ENCODE results near the gene ITGA3. TPM values are rescaled to one million over a fixed set of nuclear protein-coding genes. Genes with fewer than 3 reads are reported as not detected.

Gene ITGA3
- total and polyA plus RNA-seq, 7 donors, result 15.6 to 85.1 (median 38.4) TPM

GRCh38 chr17:50093246-50093645 lies 37.3 kb downstream of the ITGA3 start:
- Histone ChIP-seq H3K4me3 (no peak overlapping the region), H3K36me3 (peaks cover 0 to 36% (median 20%) of the 10 kb centered on the region in 4 donors), H3K4me1 (peaks cover 0 to 27% (median 18%) of the 10 kb centered on the region in 4 donors), H3K9me3 (no peaks in the 10 kb centered on the region), H3K27ac (no peak overlapping the region), H3K27me3 (no peaks in the 10 kb centered on the region)
- 84 to 94% methylated on average over 3 of the region's 3 CpGs for WGBS, 2 donors
- DNase-seq, result no peak
- intact Hi-C loops (cut with DNase I), result no loop called here
- TF ChIP-seq POLR2A (IDR thresholded peaks at IDR 0.05), result no peak
- no peak for TF ChIP-seq POLR2AphosphoS5 (IDR thresholded peaks at IDR 0.05)
- no peak for TF ChIP-seq EP300 (IDR thresholded peaks at IDR 0.05)
- TF ChIP-seq CTCF (IDR thresholded peaks at IDR 0.05), result no peak

DNA sequence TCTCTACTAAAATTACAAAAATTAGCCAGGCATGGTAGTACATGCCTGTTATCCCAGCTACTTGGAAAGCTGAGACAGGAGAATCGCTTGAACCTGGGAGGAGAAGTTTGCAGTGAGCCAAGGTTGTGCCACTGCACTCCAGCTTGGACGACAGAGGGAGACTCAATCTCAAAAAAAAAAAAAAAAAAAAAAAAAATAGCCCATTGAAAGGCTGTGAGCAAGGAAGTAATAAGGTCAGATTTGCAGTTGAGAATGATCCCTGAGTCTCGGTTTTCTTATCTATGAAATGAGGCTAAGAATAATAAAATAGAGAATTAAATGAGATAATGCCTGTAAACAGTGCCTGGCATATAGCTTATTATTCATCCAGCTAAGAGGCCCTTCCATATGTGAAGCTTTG lies 37.9 kb downstream of the ITGA3 start:
- DNase-seq, result no peak
- TF ChIP-seq POLR2AphosphoS5 (IDR thresholded peaks at IDR 0.05) (no peak), CTCF (IDR thresholded peaks at IDR 0.05) (no peak), POLR2A (IDR thresholded peaks at IDR 0.05) (no peak), EP300 (IDR thresholded peaks at IDR 0.05) (no peak)
- Histone ChIP-seq H3K4me3 (no peak overlapping the region), H3K27ac (peak overlapping the region; percentile 91 to 96 (median 92)), H3K4me1 (peaks cover 0 to 28% (median 19%) of the 10 kb centered on the region in 4 donors), H3K36me3 (peaks cover 4 to 36% (median 20%) of the 10 kb centered on the region in 4 donors), H3K27me3 (no peaks in the 10 kb centered on the region), H3K9me3 (no peaks in the 10 kb centered on the region)
- intact Hi-C loops (cut with DNase I), result loop anchor here (2.0 kb wide), 1 partner anchor 203 kb away; no protein-coding TSS in a partner anchor
- WGBS, 2 donors, result 27 to 59% methylated on average over 3 of the region's 3 CpGs

DNA sequence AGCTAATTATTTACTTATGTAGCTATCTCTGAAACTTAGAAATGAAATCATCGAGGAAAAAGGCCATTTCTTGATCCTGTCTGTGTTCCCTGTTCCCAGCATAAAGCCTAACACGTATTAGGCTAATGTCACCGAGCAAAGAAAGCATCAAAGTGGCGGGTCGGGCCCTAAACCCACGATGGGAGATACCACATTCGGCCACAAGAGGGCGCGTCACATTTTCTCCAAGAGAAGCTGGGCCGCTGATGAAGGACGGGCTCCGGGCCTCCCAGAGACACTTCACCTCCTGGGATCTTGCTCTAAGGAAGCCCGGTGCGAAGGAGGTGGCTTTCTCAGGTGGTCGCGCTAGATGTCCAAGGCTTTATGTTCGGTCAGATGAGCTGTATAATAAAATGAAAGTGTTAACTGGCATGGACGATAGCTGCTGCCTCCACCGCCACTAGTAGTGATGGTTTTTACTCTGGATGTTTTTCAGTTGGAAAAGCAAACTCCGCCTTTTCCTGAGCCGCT lies 38.4 kb downstream of the ITGA3 start:
- Histone ChIP-seq H3K4me1 (peaks cover 0 to 32% (median 21%) of the 10 kb centered on the region in 4 donors), H3K9me3 (no peaks in the 10 kb centered on the region), H3K27me3 (no peaks in the 10 kb centered on the region), H3K36me3 (peaks cover 9 to 36% (median 21%) of the 10 kb centered on the region in 4 donors), H3K4me3 (peak overlapping the region; percentile 91 to 97 (median 94)), H3K27ac (peak overlapping the region; percentile 91 to 96 (median 92))
- 0 to 1% methylated on average over 21 of the region's 21 CpGs for WGBS, 2 donors
- peak; percentile 95 for DNase-seq
- intact Hi-C loops (cut with DNase I), result loop anchor here (2.0 kb wide), 1 partner anchor 203 kb away; no protein-coding TSS in a partner anchor
- peak in 2 of 4 donors; percentile 18 to 23 for TF ChIP-seq POLR2AphosphoS5 (IDR thresholded peaks at IDR 0.05)
- TF ChIP-seq CTCF (IDR thresholded peaks at IDR 0.05), result peak; percentile 81 to 97 (median 90)
- no peak for TF ChIP-seq POLR2A (IDR thresholded peaks at IDR 0.05)
- TF ChIP-seq EP300 (IDR thresholded peaks at IDR 0.05), result no peak

DNA sequence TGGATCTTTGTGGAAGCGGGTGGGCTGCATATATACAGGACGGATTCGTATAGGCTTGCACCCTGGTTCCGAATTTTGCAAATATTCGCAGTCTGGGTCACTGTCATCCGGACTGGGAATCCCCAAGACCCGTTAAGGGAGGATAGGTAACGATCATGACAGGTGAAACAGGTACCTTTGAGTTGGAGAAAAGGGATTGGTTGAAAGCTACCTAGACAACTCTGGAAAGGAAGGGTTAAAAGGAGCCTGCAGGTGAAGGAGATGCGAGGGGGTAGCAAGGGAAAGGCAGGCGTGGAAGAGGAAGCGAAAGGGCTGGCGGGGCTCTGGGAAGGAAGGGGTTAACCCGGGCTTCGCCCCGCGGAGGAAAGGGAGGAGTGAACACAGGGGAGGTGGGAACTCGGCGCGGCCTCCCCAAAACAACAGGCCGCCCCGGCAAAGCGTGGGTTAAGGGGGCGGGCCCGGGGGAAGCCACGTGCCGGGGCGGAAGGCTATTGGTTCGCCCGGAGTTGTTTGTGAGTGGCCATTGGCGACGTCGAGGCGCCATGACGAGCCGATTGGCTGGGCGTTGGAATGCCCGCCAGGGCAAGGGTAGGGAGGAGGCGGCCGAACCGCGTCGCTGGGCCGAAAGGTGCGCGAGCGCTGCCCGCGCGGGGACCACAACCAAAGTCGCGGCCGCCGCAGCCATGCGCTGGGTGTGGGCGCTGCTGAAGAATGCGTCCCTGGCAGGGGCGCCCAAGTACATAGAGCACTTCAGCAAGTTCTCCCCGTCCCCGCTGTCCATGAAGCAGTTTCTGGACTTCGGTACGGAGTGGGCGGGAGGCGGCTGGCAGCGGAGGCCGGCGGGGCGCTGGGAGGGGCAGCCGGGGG lies 39.1 kb downstream of the ITGA3 start, which contains the start of gene PDK2:
PDK2 (plus strand) TSS at position 599 of the 867 bp plus-strand sequence; CDS start at position 684, 85 bp downstream.
- Histone ChIP-seq H3K27ac (peak within 1 kb of the TSS; percentile 91 to 96 (median 92)), H3K27me3 (no peaks in the 10 kb centered on the region)
- 1% methylated on average over 68 of the region's 68 CpGs for WGBS, 2 donors

More for the DNA sequence above, 39.1 kb downstream of the ITGA3 start, which contains the start of gene PDK2:
- TF ChIP-seq EP300 (IDR thresholded peaks at IDR 0.05), result peak in 1 of 4 donors; percentile 19
- no peak for TF ChIP-seq CTCF (IDR thresholded peaks at IDR 0.05)
- TF ChIP-seq POLR2A (IDR thresholded peaks at IDR 0.05), result peak; percentile 51 to 69
- peak; percentile 78 to 91 (median 90) for TF ChIP-seq POLR2AphosphoS5 (IDR thresholded peaks at IDR 0.05)
- Histone ChIP-seq H3K9me3 (no peaks in the 10 kb centered on the region), H3K4me1 (peaks cover 0 to 38% (median 26%) of the 10 kb centered on the region in 4 donors), H3K4me3 (peak within 1 kb of the TSS; percentile 91 to 97 (median 94)), H3K36me3 (peaks cover 10 to 30% (median 19%) of the 10 kb centered on the region in 4 donors)
- peak; percentile 99 for DNase-seq
- intact Hi-C loops (cut with DNase I), result loop anchor here (2.0 kb wide), 1 partner anchor 202 kb away; no protein-coding TSS in a partner anchor
